ENCODE data around the gene TRPM6. TPM values are rescaled to one million over a fixed set of nuclear protein-coding genes. Genes with fewer than 3 reads are reported as not detected.
A peak's percentile ranks its signal among the peaks of the same experiment; 100 is the strongest.

The TRPM6 gene
- total and polyA plus RNA-seq, 5 donors = 0.11 to 0.76 (median 0.17) TPM

DNA sequence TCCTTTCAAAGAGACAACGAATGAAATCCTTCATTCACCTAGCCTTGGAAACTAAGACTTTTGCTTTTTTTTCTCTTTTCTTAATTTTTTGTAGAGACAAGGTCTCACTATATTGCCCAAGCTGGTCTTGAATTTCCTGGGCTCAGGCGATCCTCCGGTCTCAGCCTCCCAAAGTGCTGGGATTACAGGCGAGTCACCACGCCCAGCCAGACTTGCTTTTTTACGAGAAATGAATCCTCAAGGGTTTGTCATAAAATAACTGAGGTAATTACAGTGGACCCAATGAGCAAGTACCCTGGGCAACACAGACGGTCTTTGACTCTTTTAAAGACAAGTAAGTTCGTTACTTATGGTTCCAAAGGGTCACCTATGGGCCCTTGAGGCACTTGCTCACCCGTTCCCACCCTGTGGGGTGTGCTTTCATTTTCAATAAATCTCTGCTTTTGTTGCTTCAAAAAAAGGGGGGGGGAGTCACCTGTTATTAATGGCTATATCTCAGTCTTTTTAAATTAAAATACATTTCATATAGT lies 70.4 kb downstream of the TRPM6 start:
- H3K4me1 ChIP-seq (ENCODE audit: control insufficient read depth, insufficient read depth, low read length) = no peaks in the 10 kb centered on the region
- H3K27ac ChIP-seq (ENCODE audit: low read length) = no peak overlapping the region
- H3K4me3 ChIP-seq (ENCODE audit: low read length) = no peak overlapping the region
- H3K27me3 ChIP-seq (ENCODE audit: control insufficient read depth, insufficient read depth) = no peaks in the 10 kb centered on the region
- intact Hi-C loops (cut with DNase I) = no loop called here
- ATAC-seq = no peak
- no peaks in the 10 kb centered on the region for H3K9me3 ChIP-seq (ENCODE audit: control insufficient read depth, low read length)
- DNase-seq = no peak
- 93% methylated on average over 9 of the region's 9 CpGs for WGBS

DNA sequence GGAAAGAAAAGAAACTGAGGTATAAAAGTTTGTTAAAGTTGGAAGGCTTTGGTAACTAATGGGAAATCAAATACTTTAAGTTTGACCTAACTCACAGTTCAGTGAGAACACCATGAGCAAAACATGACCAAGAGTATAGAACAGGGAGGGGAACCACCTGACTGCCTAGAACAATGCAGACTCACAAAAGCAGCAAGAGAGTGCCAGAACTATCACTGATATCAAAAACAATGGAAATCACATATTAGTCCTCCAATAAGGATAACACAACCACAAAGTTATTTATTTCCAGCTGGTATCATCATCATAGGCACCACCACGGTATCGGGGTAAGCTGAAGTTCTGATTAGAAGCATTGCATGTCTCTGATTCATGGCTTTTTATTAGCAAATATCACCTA lies 77.5 kb downstream of the TRPM6 start:
- H3K4me1 ChIP-seq (ENCODE audit: control insufficient read depth, insufficient read depth, low read length) = no peaks in the 10 kb centered on the region
- no peaks in the 10 kb centered on the region for H3K27me3 ChIP-seq (ENCODE audit: control insufficient read depth, insufficient read depth)
- DNase-seq (no peak), ATAC-seq (peak in 1 of 2 donors; percentile 14)
- no peak overlapping the region for H3K27ac ChIP-seq (ENCODE audit: low read length)
- no peak overlapping the region for H3K4me3 ChIP-seq (ENCODE audit: low read length)
- no peaks in the 10 kb centered on the region for H3K9me3 ChIP-seq (ENCODE audit: control insufficient read depth, low read length)
- intact Hi-C loops (cut with DNase I) = no loop called here
- 60% methylated on average over 2 of the region's 2 CpGs for WGBS

DNA sequence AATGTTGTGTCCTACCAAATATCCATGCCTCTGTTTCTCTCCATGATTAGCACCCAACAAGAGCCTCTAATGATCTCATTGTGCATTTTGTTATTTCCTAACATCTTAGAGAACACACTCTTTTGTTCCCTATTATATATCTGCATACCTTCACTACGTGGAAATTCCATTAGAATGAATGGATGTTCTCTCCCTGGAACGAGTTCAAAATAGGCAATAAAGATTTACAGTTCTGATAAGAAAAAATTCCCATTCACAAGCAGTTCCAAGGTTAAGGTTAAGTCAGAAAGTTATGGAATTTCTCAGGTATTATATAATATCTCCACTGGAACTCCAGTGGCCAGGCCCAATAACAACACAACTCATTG lies 83.7 kb downstream of the TRPM6 start:
- no peak overlapping the region for H3K4me3 ChIP-seq (ENCODE audit: low read length)
- intact Hi-C loops (cut with DNase I) = no loop called here
- no peaks in the 10 kb centered on the region for H3K9me3 ChIP-seq (ENCODE audit: control insufficient read depth, low read length)
- no peak for ATAC-seq
- WGBS = 51% methylated on average over 2 of the region's 2 CpGs
- no peaks in the 10 kb centered on the region for H3K27me3 ChIP-seq (ENCODE audit: control insufficient read depth, insufficient read depth)
- no peaks in the 10 kb centered on the region for H3K4me1 ChIP-seq (ENCODE audit: control insufficient read depth, insufficient read depth, low read length)
- no peak overlapping the region for H3K27ac ChIP-seq (ENCODE audit: low read length)
- DNase-seq = no peak

DNA sequence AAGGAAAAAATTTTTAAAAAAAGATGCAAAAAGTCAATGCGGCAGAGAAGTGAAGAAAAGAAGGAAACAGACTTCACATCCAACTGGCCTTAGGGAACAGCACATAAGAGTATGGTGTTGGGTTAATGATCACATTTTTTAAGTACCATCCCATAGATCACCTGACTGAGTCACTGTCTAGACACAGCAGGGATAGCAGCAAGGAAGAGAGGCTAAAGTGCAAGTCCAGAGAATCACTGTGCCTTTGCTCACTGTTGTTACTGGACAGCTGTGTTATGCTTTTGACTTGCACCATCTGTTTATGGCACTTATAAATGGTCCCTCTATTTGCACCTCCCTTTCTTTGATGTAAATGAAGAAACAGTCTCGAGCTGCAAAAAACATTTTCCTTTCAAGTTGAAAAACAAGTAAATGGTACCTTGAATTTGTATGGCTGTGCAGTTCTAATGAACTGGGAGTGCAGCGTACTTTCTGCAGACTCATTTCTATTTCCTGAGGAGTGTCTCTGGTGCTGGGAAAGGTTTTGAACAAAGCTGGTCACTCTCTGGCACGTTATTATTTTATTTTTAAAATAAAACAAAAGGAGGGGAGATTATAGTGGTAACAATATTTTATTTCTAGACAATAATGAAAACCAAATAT lies 84.2 kb downstream of the TRPM6 start:
- Histone ChIP-seq H3K27me3 (ENCODE audit: control insufficient read depth, insufficient read depth) (no peaks in the 10 kb centered on the region), H3K4me3 (ENCODE audit: low read length) (no peak overlapping the region), H3K27ac (ENCODE audit: low read length) (no peak overlapping the region), H3K9me3 (ENCODE audit: control insufficient read depth, low read length) (no peaks in the 10 kb centered on the region), H3K4me1 (ENCODE audit: control insufficient read depth, insufficient read depth, low read length) (no peaks in the 10 kb centered on the region)
- intact Hi-C loops (cut with DNase I) = no loop called here
- DNase-seq (no peak), ATAC-seq (no peak)
- WGBS = 61% methylated on average over 4 of the region's 4 CpGs

DNA sequence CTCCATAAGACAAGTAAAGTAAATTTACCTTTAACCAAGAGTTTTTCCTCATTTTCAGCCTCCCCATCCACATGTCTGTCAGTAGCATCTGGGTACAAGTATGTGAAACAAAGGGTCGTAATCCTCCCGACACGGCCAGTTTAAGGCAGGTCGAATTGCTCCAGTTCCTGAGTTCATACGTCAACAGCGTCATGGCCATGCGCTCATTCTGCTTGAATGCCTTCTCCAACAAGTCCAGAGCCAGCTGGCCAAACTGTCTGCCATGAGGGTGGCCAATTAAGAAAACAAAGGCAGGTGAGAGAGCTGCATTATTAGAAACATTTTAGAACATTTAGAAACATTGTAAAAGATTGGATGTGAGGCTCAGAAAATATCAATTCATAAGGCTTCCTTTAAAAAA lies 87.5 kb downstream of the TRPM6 start:
- intact Hi-C loops (cut with DNase I) = no loop called here
- H3K27ac ChIP-seq (ENCODE audit: low read length) = no peak overlapping the region
- DNase-seq (no peak), ATAC-seq (no peak)
- H3K4me3 ChIP-seq (ENCODE audit: low read length) = no peak overlapping the region
- WGBS = 88% methylated on average over 7 of the region's 7 CpGs
- no peaks in the 10 kb centered on the region for H3K9me3 ChIP-seq (ENCODE audit: control insufficient read depth, low read length)
- H3K27me3 ChIP-seq (ENCODE audit: control insufficient read depth, insufficient read depth) = no peaks in the 10 kb centered on the region
- H3K4me1 ChIP-seq (ENCODE audit: control insufficient read depth, insufficient read depth, low read length) = no peaks in the 10 kb centered on the region

DNA sequence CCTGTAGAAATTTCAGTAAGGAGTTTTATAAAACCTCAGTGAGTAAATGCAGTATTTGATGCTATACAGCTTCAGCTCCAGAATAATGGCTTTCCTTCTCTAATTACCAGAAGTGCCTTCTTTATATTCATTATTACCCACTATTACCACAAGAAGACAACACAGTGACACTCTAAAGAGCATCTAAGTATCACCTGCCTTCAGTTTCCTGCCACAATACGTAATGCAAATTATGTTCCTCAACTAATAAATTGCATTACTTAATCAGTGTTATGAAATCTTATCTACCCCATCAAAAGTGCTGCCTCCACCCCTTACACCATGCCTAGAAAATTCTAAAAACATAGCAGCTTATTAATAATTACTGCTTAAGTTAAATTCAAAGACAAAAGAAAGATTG lies 91.9 kb downstream of the TRPM6 start:
- H3K27ac ChIP-seq (ENCODE audit: low read length) = no peak overlapping the region
- DNase-seq (no peak), ATAC-seq (no peak)
- H3K27me3 ChIP-seq (ENCODE audit: control insufficient read depth, insufficient read depth) = no peaks in the 10 kb centered on the region
- WGBS = 79% methylated on average over 1 of the region's 1 CpG
- no peaks in the 10 kb centered on the region for H3K9me3 ChIP-seq (ENCODE audit: control insufficient read depth, low read length)
- no peak overlapping the region for H3K4me3 ChIP-seq (ENCODE audit: low read length)
- intact Hi-C loops (cut with DNase I) = no loop called here
- no peaks in the 10 kb centered on the region for H3K4me1 ChIP-seq (ENCODE audit: control insufficient read depth, insufficient read depth, low read length)

DNA sequence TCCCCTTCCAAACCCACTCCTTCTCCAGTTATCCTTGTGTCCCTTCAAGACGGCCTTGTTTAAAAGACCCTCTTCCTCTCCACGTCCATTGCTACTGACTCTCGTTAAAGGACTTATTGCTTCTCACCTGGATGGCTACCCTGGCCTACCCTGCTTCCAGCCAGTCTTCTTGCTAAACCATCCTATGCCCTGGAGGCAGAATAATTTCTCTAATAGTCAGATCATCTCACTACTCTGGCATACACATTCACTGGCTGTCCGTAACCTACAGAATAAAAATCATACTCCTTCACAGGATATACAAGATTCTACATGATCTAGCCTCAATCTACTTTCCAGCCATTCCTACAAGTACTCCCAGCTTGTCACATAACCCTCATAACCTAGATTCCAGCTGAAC lies 92.6 kb downstream of the TRPM6 start:
- H3K9me3 ChIP-seq (ENCODE audit: control insufficient read depth, low read length) = no peaks in the 10 kb centered on the region
- no peaks in the 10 kb centered on the region for H3K27me3 ChIP-seq (ENCODE audit: control insufficient read depth, insufficient read depth)
- DNase-seq = no peak
- no peak for ATAC-seq
- H3K4me3 ChIP-seq (ENCODE audit: low read length) = no peak overlapping the region
- H3K4me1 ChIP-seq (ENCODE audit: control insufficient read depth, insufficient read depth, low read length) = no peaks in the 10 kb centered on the region
- intact Hi-C loops (cut with DNase I) = no loop called here
- 91% methylated on average over 4 of the region's 4 CpGs for whole genome bisulfite sequencing
- H3K27ac ChIP-seq (ENCODE audit: low read length) = no peak overlapping the region

DNA sequence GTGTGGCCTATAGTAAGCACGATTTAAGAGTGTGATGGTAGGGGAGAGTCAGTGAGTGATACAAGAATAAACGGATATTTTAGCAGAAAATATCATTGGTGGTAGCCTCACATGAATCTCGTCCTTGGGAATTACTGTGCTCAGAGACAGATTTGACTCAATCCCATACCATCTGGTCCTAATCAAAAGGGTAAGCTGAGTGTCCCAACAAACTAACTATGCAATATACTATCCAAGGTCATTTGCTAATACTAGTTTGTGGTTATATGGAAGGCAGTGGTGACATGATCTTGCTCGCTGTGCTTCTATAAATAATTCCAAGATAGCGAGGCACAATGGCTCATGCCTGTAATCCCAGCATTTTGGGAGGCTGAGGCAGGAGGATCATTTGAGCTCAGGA lies 103.2 kb downstream of the TRPM6 start:
- H3K27me3 ChIP-seq (ENCODE audit: control insufficient read depth, insufficient read depth) = no peaks in the 10 kb centered on the region
- intact Hi-C loops (cut with DNase I) = no loop called here
- H3K9me3 ChIP-seq (ENCODE audit: control insufficient read depth, low read length) = no peaks in the 10 kb centered on the region
- ATAC-seq (no peak), DNase-seq (no peak)
- no peak overlapping the region for H3K4me3 ChIP-seq (ENCODE audit: low read length)
- H3K4me1 ChIP-seq (ENCODE audit: control insufficient read depth, insufficient read depth, low read length) = no peaks in the 10 kb centered on the region
- H3K27ac ChIP-seq (ENCODE audit: low read length) = no peak overlapping the region
- WGBS = 79% methylated on average over 5 of the region's 5 CpGs

DNA sequence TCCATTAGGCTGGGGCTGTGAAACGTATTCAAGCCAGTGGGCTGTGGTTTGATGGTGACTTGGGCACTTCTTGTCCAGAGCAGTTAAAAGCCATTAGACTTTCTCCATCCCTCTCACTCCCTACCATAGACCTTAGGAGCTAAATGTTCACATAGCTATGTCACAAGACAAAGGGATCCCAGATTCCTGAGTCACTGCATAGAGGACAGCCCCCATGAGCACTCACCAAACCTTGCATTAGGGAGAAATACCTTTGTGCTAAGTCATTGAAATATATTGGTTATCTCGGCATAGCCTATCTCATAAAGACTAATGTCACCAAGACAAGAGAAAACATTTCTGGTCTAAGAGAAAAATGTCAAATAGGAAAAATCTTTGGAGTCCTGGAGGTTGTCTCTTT lies 104.3 kb downstream of the TRPM6 start:
- Histone ChIP-seq H3K9me3 (ENCODE audit: control insufficient read depth, low read length) (no peaks in the 10 kb centered on the region), H3K27me3 (ENCODE audit: control insufficient read depth, insufficient read depth) (no peaks in the 10 kb centered on the region), H3K4me3 (ENCODE audit: low read length) (no peak overlapping the region), H3K4me1 (ENCODE audit: control insufficient read depth, insufficient read depth, low read length) (no peaks in the 10 kb centered on the region), H3K27ac (ENCODE audit: low read length) (no peak overlapping the region)
- ATAC-seq (no peak), DNase-seq (no peak)
- intact Hi-C loops (cut with DNase I) = no loop called here
- WGBS = 72% methylated on average over 2 of the region's 2 CpGs

DNA sequence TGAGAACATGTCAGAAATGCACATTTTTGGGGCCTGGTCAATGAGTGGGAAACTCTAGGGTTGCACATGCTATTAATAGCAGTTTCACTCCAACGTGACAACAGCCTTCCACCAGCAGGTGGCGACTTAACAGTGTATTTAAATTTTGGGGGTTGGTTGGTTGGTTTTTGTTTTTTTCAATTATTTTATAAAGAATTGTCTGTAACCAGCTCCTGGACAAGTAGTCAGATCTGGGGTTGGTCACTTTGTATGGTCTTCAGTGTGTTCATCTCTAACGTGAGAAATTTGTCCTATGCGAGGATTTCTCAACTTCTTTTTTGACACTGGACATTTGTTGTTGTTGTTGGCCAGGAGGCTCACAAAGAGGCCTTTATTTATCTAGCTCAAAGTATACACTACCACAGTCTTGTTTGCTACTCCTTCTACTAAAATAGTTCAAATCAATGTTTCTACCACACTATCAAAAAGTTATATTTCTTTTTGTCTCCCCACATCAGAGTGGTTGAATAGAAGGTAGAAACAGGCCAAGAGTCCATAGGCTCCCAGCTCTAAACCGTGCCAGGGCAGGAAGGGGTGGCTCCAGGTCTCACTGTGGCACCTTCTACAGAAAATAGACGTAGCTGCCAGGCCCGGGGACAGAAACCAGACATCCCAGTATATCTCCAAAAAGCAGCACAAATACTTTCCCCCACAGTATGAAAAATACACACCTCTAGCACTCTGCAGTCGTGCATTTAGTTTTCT lies 110.4 kb downstream of the TRPM6 start:
- H3K4me1 ChIP-seq (ENCODE audit: control insufficient read depth, insufficient read depth, low read length) = peaks cover 1% of the 10 kb centered on the region
- DNase-seq = peak; percentile 62 to 85 (median 81)
- ATAC-seq = peak; percentile 45 to 68

DNA sequence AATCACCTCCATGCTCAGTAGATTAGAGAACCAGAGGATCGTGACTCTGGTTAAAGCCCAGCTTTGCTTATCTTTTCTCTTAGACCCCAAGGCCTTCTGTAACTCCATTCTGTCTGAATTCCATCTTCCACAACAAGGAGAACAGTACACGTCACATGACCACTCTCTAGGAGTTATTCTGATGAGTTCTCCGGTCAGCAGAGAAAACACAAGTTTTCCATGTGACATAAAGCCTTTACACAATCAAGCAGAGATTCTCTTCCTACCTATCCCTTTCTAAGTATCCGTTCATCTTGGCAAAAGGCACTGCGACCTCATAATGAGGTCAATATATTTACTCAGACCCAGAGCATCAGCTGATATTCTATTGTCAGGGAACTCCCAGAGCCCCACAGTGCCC lies 112.3 kb downstream of the TRPM6 start:
- Histone ChIP-seq H3K4me3 (ENCODE audit: low read length) (no peak overlapping the region), H3K9me3 (ENCODE audit: control insufficient read depth, low read length) (no peaks in the 10 kb centered on the region), H3K4me1 (ENCODE audit: control insufficient read depth, insufficient read depth, low read length) (peaks cover 1% of the 10 kb centered on the region), H3K27me3 (ENCODE audit: control insufficient read depth, insufficient read depth) (no peaks in the 10 kb centered on the region), H3K27ac (ENCODE audit: low read length) (no peak overlapping the region)
- WGBS = 72% methylated on average over 5 of the region's 5 CpGs
- no peak for DNase-seq
- intact Hi-C loops (cut with DNase I) = loop anchor here in 3 of 4 donors (2.0 to 5.0 kb wide), 5 partner anchors 52 to 302 kb away; no protein-coding TSS in a partner anchor
- no peak for ATAC-seq

More for the DNA sequence above, 110.4 kb downstream of the TRPM6 start:
- Histone ChIP-seq H3K27me3 (ENCODE audit: control insufficient read depth, insufficient read depth) (no peaks in the 10 kb centered on the region), H3K9me3 (ENCODE audit: control insufficient read depth, low read length) (no peaks in the 10 kb centered on the region), H3K4me3 (ENCODE audit: low read length) (no peak overlapping the region), H3K27ac (ENCODE audit: low read length) (no peak overlapping the region)
- 30% methylated on average over 8 of the region's 8 CpGs for WGBS
- intact Hi-C loops (cut with DNase I) = loop anchor here in 2 of 4 donors (5.0 kb wide), 3 partner anchors 50 to 300 kb away; no protein-coding TSS in a partner anchor

All from right cardiac atrium (tissue), 5 donors.